ENCODE results near the gene PML.
A peak's percentile ranks its signal among the peaks of the same experiment; 100 is the strongest.
"Not testable (repeated sequence)": the region's sequence is repeated elsewhere in the genome, so short reads cannot be mapped to it uniquely, and the experiment has no call there.

The PML gene

DNA sequence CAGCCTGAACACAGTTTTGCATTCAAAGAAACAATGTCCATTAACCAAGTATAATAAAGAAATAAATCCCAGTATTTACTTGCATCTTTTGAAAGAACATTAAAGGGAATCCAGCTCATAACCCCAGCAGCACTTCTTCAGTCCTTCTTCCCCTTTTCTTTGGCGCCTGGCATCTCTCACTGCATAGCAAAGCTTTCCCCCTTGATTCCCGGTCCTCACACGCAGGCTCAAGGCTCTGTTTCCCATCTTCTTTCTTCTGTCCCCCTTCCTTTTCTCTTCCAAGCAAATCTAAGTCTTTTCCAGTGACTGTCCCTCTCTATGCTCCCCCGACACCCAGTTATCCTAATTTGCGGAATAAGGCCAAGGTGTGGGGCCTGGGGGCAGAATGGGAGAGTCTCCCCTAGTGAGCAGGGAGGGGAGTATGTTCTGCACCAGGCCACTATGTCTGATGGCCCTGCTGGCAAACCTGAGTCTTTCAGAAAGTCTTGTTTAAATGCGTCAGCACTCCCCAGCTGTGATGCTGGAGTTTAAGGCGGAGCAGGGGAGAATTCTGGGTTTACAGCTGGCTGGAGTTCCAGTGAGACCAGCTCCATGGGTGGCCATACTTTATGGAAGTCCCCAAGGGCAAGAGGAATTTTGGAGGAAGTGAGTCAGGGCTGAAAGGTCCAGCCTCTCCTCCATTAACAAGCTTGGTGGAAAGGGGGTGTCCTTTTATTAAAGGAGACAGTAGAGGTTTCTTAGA is 45.8 kb downstream of the PML start:
- no peak for DNase-seq (ENCODE audit: low spot score)

DNA sequence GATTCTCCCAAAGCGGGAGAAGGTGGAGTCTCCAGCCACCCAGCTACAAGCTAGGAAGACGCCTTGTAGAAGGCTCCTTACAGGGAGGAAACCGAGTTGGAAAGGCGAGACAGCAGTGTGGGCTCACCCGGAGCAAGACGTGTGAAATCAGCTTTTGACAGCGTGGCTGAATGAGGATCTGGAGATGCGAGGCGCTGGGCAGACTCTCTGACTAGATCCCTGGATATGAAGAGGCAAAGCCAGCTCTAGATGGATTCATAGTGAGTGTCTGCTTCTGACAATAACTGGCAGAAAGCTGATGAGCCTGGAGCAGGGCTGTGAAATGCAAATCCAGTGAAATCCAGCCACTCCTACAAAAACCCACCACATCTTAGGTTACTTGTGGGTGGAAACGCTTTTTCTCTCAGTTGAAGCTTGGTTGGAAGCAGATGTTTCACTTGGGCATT is 46.8 kb downstream of the PML start:
- no peak for DNase-seq (ENCODE audit: low spot score)

DNA sequence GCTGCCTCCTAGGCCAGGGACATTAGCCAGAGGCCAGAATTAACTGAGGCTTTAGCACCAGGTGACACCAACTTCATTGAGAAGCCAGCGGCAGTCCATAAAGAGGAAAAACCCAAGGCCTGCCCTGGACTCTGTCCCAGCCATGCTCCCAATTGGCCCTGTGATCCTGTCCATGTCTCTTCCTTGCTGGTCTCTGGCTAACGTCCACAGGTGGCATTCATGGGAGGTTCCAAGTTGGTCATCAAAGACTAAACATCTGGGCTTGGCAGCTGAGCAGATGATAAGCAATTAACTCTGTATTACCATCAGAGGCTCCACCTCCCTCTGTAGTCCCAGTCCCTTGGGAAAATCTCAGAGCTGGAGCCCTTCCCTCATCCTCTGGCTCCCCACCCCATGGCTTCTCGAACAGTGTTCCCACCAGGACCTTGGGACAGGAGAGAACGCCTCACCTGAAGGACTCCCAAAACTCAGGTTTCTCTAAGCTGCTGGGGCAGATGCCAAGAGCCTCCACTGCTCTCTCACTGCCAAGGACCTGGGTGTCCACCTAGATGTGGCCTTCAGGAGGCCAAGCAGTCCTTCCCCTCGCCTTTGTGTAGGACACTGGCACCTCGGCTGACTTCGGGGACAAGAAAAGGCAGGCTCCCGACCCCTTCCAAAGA is 47.4 kb downstream of the PML start:
- no peak for DNase-seq (ENCODE audit: low spot score)

DNA sequence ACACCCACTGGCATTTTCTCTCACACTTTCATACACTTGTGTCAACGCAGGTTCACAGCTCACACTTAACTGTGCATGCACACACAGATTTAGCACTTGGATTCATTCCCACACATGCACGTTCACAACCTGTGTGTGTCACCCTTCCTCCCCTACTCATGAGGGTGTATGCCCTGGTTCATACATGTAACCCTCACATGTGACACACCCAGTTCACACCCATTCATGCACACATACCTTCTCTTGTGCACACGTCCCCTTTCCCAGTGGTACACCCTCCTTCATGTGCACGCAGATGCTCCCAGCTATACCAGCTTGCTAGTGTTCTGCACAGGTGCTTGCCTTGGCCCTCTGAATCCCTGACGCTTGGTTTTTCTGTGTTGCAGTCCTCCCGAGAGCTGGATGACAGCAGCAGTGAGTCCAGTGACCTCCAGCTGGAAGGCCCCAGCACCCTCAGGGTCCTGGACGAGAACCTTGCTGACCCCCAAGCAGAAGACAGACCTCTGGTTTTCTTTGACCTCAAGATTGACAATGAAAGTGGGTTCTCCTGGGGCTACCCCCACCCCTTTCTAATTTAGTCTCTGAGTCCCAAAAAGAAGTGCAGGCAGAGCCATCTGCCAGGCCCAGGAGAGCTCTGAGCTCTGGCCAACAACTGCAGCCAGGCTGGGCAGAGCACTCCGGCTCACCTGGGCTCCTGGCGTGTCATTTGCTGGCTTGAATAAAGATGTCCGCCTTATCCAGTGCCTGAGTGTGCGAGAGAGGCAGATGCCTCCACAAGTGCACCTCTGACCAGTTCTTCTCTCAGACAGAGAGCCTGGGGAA is 48.3 kb downstream of the PML start:
- no peak for DNase-seq (ENCODE audit: low spot score)

DNA sequence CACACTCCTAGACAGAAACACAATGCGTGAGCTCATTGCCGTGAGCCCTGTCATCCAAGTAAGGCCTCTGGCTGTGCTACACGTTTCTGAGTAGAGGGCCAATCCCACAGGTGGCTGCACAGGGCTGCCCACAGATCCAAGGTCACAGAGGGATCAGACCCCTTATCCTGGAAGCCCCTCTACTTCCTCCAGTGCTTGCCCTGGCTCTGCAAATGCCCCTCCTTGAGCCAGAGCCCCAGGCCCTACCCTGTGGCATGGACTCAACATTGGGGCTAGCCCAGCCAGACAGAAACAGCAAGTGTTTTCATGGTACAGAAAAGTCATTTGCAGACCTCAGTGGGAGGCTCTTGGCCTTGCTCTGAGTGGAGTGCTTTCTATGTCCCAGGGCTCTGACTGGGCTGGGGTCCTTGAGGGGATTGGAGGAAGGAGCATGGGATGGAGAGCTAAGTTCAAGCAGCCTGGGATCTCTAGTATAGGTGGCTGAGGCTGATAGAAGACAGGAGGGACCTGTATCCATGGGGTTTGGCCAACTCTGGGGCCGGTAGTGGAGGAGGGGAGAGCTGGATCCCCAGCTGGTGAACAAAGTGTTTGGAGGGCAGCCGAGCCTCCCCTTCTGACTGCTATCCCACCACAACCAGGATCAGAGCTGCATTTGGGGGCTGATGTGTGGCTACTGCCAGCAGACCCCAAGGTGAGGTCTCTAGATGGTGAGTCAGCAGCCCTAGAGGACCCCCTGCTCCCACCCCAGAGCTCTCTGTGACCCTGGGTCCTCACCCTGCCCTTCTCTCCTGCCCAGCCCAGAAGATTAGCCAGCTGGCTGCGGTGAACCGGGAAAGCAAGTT is 49.1 kb downstream of the PML start:
- no peak for DNase-seq (ENCODE audit: low spot score)

DNA sequence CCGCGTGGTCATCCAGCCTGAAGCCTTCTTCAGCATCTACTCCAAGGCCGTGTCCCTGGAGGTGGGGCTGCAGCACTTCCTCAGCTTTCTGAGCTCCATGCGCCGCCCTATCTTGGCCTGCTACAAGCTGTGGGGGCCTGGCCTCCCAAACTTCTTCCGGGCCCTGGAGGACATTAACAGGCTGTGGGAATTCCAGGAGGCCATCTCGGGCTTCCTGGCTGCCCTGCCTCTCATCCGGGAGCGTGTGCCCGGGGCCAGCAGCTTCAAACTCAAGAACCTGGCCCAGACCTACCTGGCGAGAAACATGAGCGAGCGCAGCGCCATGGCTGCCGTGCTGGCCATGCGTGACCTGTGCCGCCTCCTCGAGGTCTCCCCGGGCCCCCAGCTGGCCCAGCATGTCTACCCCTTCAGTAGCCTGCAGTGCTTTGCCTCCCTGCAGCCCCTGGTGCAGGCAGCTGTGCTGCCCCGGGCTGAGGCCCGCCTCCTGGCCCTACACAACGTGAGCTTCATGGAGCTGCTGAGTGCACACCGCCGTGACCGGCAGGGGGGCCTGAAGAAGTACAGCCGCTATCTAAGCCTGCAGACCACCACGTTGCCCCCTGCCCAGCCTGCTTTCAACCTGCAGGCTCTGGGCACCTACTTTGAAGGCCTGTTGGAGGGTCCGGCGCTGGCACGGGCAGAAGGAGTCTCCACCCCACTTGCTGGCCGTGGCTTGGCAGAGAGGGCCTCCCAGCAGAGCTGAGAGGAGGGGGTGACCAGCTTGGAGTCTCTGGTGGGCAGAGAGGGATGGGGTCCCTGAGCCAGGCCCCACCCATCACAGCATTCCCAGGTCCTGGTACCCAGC is 50.0 kb downstream of the PML start:
- DNase-seq (ENCODE audit: low spot score) = no peak

DNA sequence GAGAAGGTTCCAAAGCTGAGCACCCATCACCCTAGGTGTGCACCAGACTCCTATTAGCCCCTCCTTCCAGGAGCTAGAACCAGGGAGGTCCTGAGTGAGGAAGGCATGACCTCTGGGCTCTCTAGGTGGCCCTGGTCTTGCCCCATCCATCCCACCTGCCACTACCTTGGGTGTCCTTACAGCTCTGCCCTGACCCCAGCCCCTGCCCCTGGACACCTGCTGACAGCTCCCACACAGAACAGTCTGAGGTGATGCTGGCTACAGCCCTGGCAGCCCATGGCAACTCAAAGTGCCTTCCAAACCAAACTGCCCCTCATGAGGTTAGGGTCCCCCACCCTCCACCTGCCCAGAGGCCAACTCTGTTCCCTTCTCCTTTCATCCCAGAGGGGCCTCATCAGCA is 50.7 kb downstream of the PML start:
- no peak for DNase-seq (ENCODE audit: low spot score)

DNA sequence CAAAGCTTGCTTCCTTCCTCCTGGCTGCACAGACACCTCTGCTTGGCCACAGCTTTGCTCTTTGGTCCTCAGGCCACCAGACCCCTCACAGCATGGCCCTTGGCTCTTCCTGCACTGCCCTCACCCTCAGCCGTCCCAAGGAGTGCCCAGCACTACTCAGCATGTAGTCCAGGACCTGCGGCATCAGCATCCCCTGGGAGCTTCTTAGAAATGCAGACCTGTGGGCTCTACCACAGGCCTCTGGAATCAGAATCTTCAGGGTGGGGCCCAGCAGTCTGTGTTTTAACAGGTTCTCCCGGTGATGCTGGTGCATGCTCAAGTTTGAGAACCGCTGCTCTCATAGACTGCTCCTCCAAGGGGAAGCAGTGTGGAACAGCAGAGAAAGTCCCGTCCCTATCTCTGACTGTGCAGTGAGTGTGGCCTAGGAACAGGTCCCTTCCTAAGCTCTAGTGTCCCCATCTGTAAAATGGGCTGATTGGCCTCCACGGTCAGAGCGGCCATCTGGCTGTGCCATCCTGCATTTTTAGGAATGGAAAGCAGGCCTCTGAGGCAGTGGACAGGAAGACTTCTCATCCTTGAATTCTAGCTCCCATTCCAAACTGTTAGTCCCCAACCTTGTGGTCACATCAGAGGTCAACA is 51.2 kb downstream of the PML start:
- no peak for DNase-seq (ENCODE audit: low spot score)

DNA sequence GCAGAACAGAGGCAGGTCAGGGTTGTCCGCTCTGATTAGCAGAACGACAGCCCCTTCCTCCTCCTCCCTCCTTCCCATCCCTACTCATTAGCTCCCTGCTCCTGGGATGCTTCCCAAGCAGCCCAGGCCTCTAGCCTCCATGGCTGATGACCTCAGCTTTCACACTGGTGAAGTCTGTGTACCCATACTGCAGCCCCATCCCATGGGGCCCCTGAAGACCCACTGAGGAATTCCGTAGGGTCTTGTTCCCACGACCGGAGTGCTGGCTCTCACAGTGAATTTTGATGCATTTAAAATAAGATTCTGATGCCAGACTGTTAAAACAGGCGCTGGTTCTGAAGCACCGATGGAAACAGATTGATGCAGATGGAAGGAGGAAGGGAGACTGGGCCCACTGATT is 51.8 kb downstream of the PML start:
- no peak for DNase-seq (ENCODE audit: low spot score)

DNA sequence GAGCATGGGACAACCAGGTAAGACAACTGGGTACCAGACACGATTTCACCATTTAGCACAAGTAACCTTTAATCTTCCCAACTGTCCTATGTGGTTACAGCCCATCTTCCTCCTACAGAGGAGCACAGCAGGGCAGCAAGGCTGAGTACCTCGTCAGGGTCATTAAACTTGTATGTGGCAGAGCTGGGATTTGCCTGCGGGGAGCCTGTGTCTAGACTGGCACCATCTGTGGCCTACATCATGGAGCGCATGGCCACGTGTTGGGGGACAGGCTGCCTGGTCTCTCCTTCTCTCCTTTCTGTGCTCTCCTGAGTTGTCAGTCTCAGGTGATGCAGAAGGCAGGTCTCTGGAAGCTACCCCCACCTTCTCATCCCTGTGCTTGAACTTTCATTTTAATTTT is 55.6 kb downstream of the PML start:
- no peak for DNase-seq (ENCODE audit: low spot score)

DNA sequence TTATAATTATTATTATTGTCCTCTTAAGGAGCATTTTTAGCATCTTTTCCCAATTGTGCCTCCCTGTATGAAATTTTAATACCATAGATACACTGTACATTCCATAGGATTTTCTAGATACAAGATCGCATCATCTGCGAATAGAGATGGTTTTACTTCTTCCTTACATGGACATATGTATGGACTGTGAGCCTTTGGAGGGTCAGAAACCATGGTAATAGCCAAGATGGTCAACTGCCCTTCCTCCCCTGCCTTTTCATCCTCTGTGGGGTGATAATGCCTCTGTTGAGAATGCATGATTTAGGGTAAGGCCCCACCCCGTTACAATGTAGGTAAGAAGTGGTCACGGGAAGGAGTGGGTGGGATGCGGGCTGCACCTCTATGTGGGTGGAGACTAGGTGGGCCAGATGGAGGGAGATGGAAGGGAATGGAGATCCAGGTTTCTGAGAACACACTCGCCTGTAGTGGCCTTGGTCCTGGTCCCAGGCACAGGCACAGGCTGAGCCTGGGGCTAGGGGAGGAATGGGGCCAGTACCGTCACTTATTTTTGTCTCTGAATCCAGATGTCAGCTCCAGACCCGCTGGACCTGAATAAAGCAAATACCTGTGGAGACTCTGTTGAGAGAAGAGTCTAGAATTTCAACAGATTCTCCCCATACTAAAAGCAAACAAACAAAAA is 56.2 kb downstream of the PML start:
- DNase-seq (ENCODE audit: low spot score) = no peak

DNA sequence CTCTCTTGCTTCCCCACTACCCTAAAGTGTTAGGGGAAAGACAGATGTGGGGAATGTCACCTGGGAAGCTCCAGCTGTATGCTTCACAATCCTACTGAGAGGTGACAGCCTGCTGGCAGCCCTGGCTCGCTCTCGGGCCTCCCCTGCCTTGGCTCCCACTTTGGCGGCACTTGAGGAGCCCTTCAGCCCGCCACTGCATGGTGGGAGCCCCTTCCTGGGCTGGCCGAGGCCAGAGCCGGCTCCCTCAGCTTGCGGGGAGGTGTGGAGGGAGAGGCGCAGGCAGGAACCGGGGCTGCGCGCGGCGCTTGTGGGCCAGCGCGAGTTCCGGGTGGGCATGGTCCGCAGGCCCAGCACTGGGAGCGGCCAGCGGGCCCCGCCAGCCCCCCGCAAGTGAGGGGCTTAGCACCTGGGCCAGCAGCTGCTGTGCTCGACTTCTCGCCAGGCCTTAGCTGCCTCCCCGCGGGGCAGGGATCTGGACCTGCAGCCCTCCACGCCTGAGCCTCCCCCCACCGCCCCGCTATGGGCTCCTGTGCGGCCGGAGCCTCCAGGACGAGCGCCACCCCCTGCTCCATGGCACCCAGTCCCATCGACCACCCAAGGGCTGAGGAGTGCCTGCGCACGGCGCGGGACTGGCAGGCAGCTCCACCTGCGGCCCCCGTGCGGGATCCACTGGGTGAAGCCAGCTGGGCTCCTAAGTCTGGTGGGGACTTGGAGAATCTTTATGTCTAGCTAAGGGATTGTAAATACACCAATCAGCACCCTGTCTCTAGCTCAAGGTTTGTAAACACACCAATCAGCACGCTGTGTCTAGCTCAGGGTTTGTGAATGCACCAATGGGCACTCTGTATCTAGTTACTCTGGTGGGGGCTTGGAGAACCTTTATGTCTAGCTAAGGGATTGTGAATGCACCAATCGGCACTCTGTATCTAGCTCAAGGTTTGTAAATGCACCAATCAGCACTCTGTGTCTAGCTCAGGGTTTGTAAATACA is 58.0 kb downstream of the PML start:
- not testable (repeated sequence) for DNase-seq (ENCODE audit: low spot score)

DNA sequence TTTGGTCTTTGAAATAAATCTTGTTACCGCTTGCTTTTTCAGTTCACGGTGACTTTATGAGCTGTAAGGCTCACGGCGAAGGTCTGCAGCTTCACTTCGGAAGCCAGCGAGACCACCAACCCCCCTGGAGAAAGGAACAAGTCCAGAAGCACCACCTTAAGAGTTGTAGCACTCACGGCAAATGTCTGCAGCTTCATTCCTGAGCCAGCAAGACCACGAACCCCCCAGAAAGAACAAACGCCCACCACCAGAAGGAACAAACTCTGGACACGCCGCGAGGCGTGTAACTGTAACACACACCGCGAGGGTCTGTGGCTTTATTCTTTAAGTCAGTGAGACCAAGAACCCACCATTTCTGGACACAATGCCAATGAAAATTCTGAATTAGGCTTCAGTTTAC is 59.0 kb downstream of the PML start:
- no peak for DNase-seq (ENCODE audit: low spot score)

DNA sequence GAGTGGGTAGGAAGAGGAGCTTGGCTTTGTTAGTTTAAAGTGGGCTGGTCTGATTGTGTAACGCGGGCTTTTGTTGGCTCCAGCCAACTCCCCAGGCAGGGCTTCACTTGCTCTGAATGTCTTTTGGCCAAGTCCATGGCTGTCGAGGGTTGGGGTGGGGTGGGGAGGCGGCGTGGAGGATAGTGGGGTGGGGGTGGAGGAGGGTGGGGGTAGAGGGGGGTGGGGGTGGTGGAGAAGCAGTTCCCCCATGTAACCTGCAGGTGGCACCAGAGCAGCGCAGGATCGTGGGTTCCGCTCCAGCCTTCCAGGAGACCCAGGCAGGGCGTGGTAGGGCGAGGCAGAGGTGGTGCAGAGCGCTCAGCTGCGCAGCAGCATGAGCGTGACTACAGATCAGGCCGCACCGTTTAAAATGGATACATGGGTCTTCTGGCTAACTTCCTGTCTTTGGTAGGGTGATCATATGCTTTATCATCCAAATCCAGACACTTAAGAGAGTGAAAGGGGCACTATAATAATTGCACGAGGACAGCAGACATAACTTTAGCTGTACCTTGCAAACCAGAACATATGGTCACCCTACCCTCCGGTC is 59.5 kb downstream of the PML start:
- DNase-seq (ENCODE audit: low spot score) = peak; percentile 81

DNA sequence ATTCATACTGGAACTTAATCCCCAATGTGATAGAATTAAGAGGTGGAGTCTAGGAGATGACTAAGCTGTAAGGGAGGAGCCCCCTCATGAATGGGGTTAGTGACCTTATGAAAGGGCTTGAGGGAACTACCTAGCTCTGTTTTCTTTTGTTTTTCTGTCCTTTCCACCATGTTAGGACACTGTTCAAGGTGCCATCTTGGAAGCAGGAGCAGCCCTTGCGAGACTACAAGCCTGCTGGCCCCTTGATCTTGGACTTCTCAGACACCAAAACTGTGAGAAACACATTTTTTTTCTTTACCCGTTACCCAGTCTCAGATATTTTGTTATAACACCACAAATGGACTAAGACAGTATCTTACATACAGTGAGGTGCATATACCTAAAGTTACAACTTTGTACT is 61.3 kb downstream of the PML start:
- DNase-seq (ENCODE audit: low spot score) = no peak

DNA sequence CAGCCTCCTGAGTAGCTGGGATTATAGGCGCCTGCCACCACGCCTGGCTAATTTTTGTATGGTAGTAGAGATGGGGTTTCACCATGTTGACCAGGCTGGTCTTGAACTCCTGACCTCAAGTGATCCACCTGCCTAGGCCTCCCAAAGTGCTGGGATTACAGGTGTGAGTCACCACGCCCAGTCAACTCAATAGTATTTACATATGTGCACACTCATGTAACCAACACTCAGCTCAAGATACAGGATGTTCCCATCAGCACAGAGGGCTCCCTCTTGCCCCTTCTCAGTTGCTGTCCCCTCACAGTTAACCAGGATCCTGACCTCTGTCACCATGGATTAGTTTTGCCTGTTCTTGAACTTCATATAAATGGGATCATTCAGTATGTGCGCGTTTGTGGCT is 61.8 kb downstream of the PML start:
- not testable (repeated sequence) for DNase-seq (ENCODE audit: low spot score)

DNA sequence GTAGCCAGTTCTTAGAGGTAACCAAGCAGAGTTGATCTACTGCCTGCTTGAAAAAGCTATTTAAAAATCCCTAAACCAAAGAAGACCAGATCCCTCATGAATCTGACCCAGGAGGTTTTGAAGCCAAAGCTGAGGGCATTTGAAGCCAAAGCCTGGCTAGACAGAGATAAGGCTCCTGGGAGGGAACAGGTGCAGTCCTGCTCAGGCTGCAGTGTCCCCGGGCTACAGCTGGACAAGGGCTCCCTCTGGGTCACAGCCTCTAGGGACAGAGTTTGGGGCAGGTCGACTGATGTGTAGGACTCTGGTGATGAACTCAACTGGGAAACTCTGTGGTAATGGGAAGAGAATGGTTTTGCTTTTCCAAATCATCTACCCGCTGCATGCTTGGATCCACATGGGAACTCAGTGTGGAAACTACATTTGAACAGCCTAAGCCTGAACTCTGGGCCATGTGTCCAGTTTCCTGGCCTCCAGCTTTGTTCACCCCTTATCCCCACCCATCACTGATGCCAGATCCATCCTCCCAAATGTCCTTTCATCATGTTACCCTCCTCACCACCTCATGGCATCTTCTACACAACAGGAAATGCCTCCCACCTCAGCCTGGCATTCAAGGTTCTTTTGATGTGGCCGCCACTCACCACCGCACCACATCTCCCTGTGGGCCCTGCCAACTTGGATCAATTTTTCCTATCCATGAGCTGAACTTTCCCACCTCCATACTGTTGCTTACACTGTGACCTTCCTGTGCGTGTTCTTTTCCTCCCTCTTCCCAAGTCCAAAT is 64.7 kb downstream of the PML start:
- not testable (repeated sequence) for DNase-seq (ENCODE audit: low spot score)

DNA sequence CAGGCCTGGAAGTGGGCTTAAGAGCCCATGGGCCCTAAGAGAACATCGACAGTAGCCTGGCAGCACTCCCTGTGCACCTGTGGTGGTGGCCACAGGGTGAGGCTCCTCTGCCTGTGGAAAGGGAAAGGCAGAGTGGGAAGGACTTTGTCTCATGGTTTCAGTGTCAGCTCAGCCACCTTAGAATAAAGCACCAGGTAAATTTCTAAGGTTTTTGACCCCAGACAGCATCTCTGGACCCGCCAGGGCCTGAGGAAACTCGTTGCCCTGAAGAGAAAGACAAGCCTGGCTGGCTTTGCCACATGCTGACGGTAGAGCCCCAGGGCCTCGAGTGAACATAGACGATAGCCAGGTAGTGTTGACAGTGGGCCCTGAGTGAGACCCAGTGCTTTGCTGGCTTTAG is 65.7 kb downstream of the PML start:
- DNase-seq (ENCODE audit: low spot score) = no peak
